MCF 10A (cell line): ENCODE data around the gene NYAP2. TPM values are rescaled to one million over a fixed set of nuclear protein-coding genes. Genes with fewer than 3 reads are reported as not detected.

Experiments
- Bru-seq: library from RNA; stranded (reverse); fragments of 400-500 nt; gene quantifications from one replicate; lab custom pipeline; 2021; lab: Mats Ljungman, UMichigan
- BruChase-seq, 2 experiments: library from RNA; stranded (reverse); fragments of 400-500 nt; gene quantifications; one replicate each; lab custom pipeline; 2021; lab: Mats Ljungman, UMichigan
- BruUV-seq: library from RNA; stranded (reverse); fragments of 400-500 nt; replicated peaks from 2 replicates; lab custom pipeline; 2021; lab: Mats Ljungman, UMichigan
- CTCF ChIA-PET: fragments of 300-600 bp; sonication (Branson Sonifier 250); formaldehyde crosslinking; extraction: SDS; loops from one replicate; lab custom pipeline; 2021; ENCODE audit warnings: antibody characterized with exemption, inconsistent platforms; lab: Yijun Ruan, JAX
- POLR2A ChIA-PET: fragments of 300-600, 350-650 bp; sonication (Branson Sonifier 250); formaldehyde crosslinking; extraction: SDS; loops from one replicate; lab custom pipeline; 2020; ENCODE audit warnings: antibody characterized with exemption, inconsistent platforms; lab: Yijun Ruan, JAX
- DNase-seq: peaks from one replicate; pipeline ENCODE4 v3.0.0-alpha.2; 2018; ENCODE audit not compliant: unreplicated experiment
- H3K27ac Mint-ChIP-seq: one replicate; pipeline ENCODE4 v1.8.0; 2022; ENCODE audit warnings: mild to moderate bottlenecking, low read depth, mixed read lengths; ENCODE audit not compliant: unreplicated experiment
- H3K27me3 Mint-ChIP-seq: one replicate; pipeline ENCODE4 v1.8.0; 2022; ENCODE audit warnings: mixed read lengths; ENCODE audit not compliant: insufficient read depth, unreplicated experiment
- H3K36me3 Mint-ChIP-seq: one replicate; pipeline ENCODE4 v1.8.0; 2022; ENCODE audit warnings: mild to moderate bottlenecking, moderate library complexity, mixed read lengths; ENCODE audit not compliant: insufficient read depth, unreplicated experiment
- H3K4me1 Mint-ChIP-seq: one replicate; pipeline ENCODE4 v1.8.0; 2022; ENCODE audit warnings: mixed read lengths; ENCODE audit not compliant: insufficient read depth, unreplicated experiment
- H3K4me3 Mint-ChIP-seq: one replicate; pipeline ENCODE4 v1.8.0; 2022; ENCODE audit warnings: mild to moderate bottlenecking, moderate library complexity, mixed read lengths; ENCODE audit not compliant: unreplicated experiment
- H3K9me3 Mint-ChIP-seq: one replicate; pipeline ENCODE4 v1.8.0; 2022; ENCODE audit warnings: mixed read lengths; ENCODE audit not compliant: unreplicated experiment
- intact Hi-C: fragments of 100-400 bp; cut with micrococcal nuclease; formaldehyde crosslinking; loops from 2 replicates; pipeline ENCODE4 v1.14.1; 2022
- long read RNA-seq: library from polyadenylated mRNA; stranded (forward); transcript quantifications from one replicate; pipeline ENCODE4 v2.0.0, GENCODE V29; 2022
- total RNA-seq: library from RNA; stranded (reverse); gene quantifications from 2 replicates; pipeline ENCODE4 v1.2.3, GENCODE V29; 2022
- TF ChIP-seq, protein P1 (sequence below): fragments of 200-600 bp; IDR thresholded peaks from one replicate; pipeline ENCODE4 v1.8.0; 2022; ENCODE audit warnings: antibody characterized with exemption, mild to moderate bottlenecking; ENCODE audit not compliant: unreplicated experiment

Gene NYAP2
- not detected in 2 replicates for total RNA-seq
- percentile 0 among the genes with signal in this experiment for Bru-seq, nascent RNA
- percentile 1 among the genes with signal in this experiment for BruChase-seq, experiment 1, labeled RNA remaining after a 6-hour chase
- percentile 2 among the genes with signal in this experiment for BruChase-seq, experiment 2, labeled RNA remaining after a 2-hour chase
- long read RNA-seq, result 0 reads

DNA sequence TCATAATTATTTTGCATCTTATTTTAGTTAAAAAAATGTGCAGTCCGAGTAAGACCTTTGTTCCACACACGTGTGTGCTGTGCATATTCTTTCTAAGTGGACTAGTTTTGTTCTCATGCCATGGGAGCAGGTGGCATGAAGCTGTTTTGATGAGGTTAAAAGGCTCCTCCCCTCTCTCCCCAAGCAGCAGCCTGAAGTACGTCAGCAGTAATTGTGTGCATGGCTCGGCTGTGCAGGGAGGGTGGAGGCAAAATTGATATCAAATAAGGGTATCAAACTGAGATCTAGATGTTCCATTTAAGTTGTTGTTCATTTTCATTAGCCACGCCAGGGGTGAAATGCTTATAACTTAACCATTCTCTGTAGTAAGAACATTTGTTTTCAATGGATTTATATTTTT, at the start of gene NYAP2:
NYAP2 (plus strand) TSS at position 207 of the 400 bp plus-strand sequence. CDS start 9,171 bp downstream, outside the sequence.
- intact Hi-C loops, result no loop called here
- BruUV-seq, result no TSS peak
- Mint-ChIP-seq H3K4me1 (no peaks in the 10 kb centered on the region), H3K4me3 (no peak within 1 kb of the TSS), H3K36me3 (no peaks in the 10 kb centered on the region), H3K27me3 (peaks cover 56% of the 10 kb centered on the region), H3K27ac (no peak within 1 kb of the TSS), H3K9me3 (no peaks in the 10 kb centered on the region)
- no peak for DNase-seq
- ChIA-PET POLR2A (interaction anchor here (0.7 kb wide), 1 partner anchor 1170 kb away, joined by 3 read pairs; no protein-coding TSS in a partner anchor), CTCF (no interaction called here)
- TF ChIP-seq, protein P1, sequence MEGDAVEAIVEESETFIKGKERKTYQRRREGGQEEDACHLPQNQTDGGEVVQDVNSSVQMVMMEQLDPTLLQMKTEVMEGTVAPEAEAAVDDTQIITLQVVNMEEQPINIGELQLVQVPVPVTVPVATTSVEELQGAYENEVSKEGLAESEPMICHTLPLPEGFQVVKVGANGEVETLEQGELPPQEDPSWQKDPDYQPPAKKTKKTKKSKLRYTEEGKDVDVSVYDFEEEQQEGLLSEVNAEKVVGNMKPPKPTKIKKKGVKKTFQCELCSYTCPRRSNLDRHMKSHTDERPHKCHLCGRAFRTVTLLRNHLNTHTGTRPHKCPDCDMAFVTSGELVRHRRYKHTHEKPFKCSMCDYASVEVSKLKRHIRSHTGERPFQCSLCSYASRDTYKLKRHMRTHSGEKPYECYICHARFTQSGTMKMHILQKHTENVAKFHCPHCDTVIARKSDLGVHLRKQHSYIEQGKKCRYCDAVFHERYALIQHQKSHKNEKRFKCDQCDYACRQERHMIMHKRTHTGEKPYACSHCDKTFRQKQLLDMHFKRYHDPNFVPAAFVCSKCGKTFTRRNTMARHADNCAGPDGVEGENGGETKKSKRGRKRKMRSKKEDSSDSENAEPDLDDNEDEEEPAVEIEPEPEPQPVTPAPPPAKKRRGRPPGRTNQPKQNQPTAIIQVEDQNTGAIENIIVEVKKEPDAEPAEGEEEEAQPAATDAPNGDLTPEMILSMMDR, result no peak

DNA sequence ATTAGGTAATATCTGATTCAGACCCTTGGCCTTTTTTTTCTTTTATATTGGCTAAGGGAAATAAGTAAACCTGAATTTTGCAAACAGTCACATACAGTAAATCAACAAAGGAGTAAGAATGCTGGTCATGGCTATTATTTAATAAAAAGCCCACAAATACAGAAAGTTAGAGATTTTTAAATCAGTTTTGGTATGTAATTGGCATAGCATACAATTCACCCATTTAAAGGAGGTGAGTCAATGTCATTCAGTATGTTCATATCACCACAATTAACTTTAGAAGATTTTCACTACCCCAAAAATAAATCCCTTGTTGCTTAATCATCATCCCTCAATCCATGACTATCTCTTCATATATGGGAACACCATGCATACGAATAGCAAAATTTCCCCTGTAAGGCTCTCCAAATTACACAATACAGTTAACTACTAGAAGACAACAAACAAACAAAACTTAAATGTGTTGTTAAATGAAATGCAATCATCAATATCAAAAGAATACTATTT, 45.9 kb upstream of the NYAP2 start:
- intact Hi-C loops, result no loop called here
- CTCF ChIA-PET, result interaction anchor here (0.7 kb wide), 1 partner anchor 172 kb away, joined by 3 read pairs; no protein-coding TSS in a partner anchor
- no peaks in the 10 kb centered on the region for H3K4me1 Mint-ChIP-seq
- no peaks in the 10 kb centered on the region for H3K9me3 Mint-ChIP-seq
- DNase-seq, result no peak
- H3K36me3 Mint-ChIP-seq, result no peaks in the 10 kb centered on the region
- POLR2A ChIA-PET, result no interaction called here
- TF ChIP-seq, protein P1, result no peak
- peaks cover 69% of the 10 kb centered on the region for H3K27me3 Mint-ChIP-seq
- no peak overlapping the region for H3K27ac Mint-ChIP-seq
- BruUV-seq, result no TSS peak
- H3K4me3 Mint-ChIP-seq, result no peak overlapping the region

DNA sequence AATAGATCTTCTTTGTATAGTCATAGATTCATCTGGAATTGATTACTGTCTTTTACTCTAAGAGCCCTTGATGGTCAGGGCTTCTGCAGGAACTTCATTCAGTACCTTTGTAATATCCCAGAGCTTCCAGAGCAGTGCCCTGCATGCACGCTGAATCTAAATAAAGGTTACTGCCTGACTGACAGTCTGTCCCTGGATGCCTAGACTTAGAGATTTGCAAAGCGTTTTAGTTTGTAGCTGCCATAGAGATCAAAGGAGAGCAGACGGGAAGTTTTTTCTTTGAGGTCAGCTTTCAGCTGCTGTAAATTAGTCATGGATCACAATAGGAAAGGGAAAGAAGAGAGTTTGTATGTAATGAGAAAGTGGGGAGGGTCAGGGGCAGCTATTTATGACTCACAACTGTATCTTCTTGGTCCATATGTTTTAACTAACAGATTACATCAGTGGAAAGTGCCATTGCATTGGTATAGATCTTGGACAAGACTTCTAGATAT, 45.2 kb upstream of the NYAP2 start:
- H3K9me3 Mint-ChIP-seq, result no peaks in the 10 kb centered on the region
- ChIA-PET POLR2A (no interaction called here), CTCF (interaction anchor here (0.7 kb wide), 1 partner anchor 171 kb away, joined by 3 read pairs; no protein-coding TSS in a partner anchor)
- H3K4me3 Mint-ChIP-seq, result no peak overlapping the region
- H3K4me1 Mint-ChIP-seq, result no peaks in the 10 kb centered on the region
- H3K27me3 Mint-ChIP-seq, result peaks cover 69% of the 10 kb centered on the region
- TF ChIP-seq, protein P1, result no peak
- no TSS peak for BruUV-seq
- no peak overlapping the region for H3K27ac Mint-ChIP-seq
- no peaks in the 10 kb centered on the region for H3K36me3 Mint-ChIP-seq
- intact Hi-C loops, result no loop called here
- DNase-seq, result peak; percentile 15

DNA sequence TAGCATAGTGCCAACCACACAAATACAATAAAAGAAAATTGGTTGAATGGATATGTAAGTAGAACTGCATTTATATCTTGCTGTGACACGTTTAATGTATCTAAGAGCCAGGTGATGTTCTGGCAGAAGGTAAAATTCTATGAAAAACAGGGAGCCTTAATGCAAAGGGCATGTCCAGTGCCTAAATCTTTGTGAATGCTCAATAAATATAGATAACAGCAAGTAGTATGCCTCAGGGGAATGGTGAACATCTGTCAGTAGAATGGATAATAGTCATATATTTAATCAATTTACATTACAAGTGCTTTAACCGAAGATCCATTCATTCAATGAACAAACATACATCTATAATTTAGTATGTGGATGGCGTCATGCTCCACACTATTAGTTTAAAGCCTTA, 43.7 kb upstream of the NYAP2 start:
- no TSS peak for BruUV-seq
- H3K4me3 Mint-ChIP-seq, result no peak overlapping the region
- no peaks in the 10 kb centered on the region for H3K4me1 Mint-ChIP-seq
- TF ChIP-seq, protein P1, result no peak
- no peak overlapping the region for H3K27ac Mint-ChIP-seq
- no peaks in the 10 kb centered on the region for H3K36me3 Mint-ChIP-seq
- DNase-seq, result no peak
- H3K27me3 Mint-ChIP-seq, result peaks cover 73% of the 10 kb centered on the region
- CTCF ChIA-PET, result no interaction called here
- H3K9me3 Mint-ChIP-seq, result no peaks in the 10 kb centered on the region
- intact Hi-C loops, result no loop called here
- POLR2A ChIA-PET, result no interaction called here
